ENCODE measurements around the gene EML5.
A peak's percentile ranks its signal among the peaks of the same experiment; 100 is the strongest.

The EML5 gene

GRCh38 chr14:88792473-88793258 is at the start of gene EML5:
Gene EML5 (minus strand): TSS chr14:88792953. CDS start chr14:88792503, 450 bp downstream.
- peak; percentile 58 for TF ChIP-seq CTCF (IDR thresholded peaks at IDR 0.05)

GRCh38 chr14:88842414-88842813 is 49.7 kb upstream of the EML5 start:
- TF ChIP-seq CTCF (IDR thresholded peaks at IDR 0.05) = no peak

- no peak for TF ChIP-seq CTCF (IDR thresholded peaks at IDR 0.05)
These were observed 49.0 kb upstream of the EML5 start for GRCh38 chr14:88841741-88842140.

- TF ChIP-seq CTCF (IDR thresholded peaks at IDR 0.05) = no peak
These were observed 48.2 kb upstream of the EML5 start for GRCh38 chr14:88840926-88841325.

- TF ChIP-seq CTCF (IDR thresholded peaks at IDR 0.05) = no peak
These were observed 45.3 kb upstream of the EML5 start for GRCh38 chr14:88838015-88838414.

- TF ChIP-seq CTCF (IDR thresholded peaks at IDR 0.05) = no peak
These were observed 44.7 kb upstream of the EML5 start for GRCh38 chr14:88837495-88837894.

- TF ChIP-seq CTCF (IDR thresholded peaks at IDR 0.05) = no peak
These were observed 42.9 kb upstream of the EML5 start for GRCh38 chr14:88835661-88836060.
